ENCODE data around the gene WNT1.

DNA sequence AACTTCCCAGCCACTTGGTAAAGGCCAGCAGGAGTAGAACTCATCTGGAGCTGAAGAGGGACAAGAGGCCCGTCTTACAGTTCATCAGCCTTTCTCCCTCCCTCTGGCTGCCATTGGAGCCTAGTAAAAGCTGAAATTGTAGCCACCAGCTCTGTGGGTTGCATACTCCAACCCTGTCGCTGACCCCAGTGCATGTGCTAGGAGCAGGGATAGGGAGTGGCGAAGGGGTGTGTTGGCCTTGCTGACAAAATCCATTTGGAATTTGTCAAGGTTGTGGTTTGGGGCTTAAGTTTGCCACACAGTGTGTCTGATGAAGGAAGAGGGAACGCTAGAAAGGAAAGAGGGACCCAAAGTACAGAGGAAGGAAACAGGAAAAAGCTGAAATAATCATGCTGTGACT, 16.8 kb upstream of the WNT1 start:
- no peak for TF ChIP-seq POLR2AphosphoS5 (IDR thresholded peaks at IDR 0.05; ENCODE audit: low read depth, low read length)
- TF ChIP-seq, protein P1, sequence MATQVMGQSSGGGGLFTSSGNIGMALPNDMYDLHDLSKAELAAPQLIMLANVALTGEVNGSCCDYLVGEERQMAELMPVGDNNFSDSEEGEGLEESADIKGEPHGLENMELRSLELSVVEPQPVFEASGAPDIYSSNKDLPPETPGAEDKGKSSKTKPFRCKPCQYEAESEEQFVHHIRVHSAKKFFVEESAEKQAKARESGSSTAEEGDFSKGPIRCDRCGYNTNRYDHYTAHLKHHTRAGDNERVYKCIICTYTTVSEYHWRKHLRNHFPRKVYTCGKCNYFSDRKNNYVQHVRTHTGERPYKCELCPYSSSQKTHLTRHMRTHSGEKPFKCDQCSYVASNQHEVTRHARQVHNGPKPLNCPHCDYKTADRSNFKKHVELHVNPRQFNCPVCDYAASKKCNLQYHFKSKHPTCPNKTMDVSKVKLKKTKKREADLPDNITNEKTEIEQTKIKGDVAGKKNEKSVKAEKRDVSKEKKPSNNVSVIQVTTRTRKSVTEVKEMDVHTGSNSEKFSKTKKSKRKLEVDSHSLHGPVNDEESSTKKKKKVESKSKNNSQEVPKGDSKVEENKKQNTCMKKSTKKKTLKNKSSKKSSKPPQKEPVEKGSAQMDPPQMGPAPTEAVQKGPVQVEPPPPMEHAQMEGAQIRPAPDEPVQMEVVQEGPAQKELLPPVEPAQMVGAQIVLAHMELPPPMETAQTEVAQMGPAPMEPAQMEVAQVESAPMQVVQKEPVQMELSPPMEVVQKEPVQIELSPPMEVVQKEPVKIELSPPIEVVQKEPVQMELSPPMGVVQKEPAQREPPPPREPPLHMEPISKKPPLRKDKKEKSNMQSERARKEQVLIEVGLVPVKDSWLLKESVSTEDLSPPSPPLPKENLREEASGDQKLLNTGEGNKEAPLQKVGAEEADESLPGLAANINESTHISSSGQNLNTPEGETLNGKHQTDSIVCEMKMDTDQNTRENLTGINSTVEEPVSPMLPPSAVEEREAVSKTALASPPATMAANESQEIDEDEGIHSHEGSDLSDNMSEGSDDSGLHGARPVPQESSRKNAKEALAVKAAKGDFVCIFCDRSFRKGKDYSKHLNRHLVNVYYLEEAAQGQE (IDR thresholded peaks at IDR 0.05; ENCODE audit: insufficient read depth in 1 of 2, low read depth in 2 of 2, low read length in 2 of 2) = no peak
- no peak for TF ChIP-seq TAF1 (IDR thresholded peaks at IDR 0.05; ENCODE audit: borderline replicate concordance, insufficient read depth, low read length)
- no peak for TF ChIP-seq SIN3A (IDR thresholded peaks at IDR 0.05; ENCODE audit: borderline replicate concordance, insufficient read depth, low read length)
- TF ChIP-seq FOXP2 (optimal IDR thresholded peaks at IDR 0.05; ENCODE audit: borderline replicate concordance, extremely low read depth, extremely low read length, insufficient read depth) = no peak
